ENCODE results near the gene WBP1L. TPM values are rescaled to one million over a fixed set of nuclear protein-coding genes. Genes with fewer than 3 reads are reported as not detected.

WBP1L gene
- total RNA-seq, 2 experiments from 2014 or later, result 11.8 to 12.0 TPM

- peak overlapping the region; percentile 57 for H3K4me3 Mint-ChIP-seq
- H3K27me3 Mint-ChIP-seq, result no peaks in the 10 kb centered on the region
- peak; percentile 34 for DNase-seq
- H3K4me1 Mint-ChIP-seq, result peaks cover 71% of the 10 kb centered on the region
- H3K9me3 Mint-ChIP-seq, result no peaks in the 10 kb centered on the region
- H3K27ac Mint-ChIP-seq, result peak overlapping the region; percentile 46
- H3K36me3 Mint-ChIP-seq, result peaks cover 5% of the 10 kb centered on the region
Observed at GRCh38 chr10:102775935-102776669, 32.4 kb downstream of the WBP1L start.

GRCh38 chr10:102776779-102777456 is 33.2 kb downstream of the WBP1L start:
- H3K36me3 Mint-ChIP-seq, result peaks cover 5% of the 10 kb centered on the region
- H3K9me3 Mint-ChIP-seq, result no peaks in the 10 kb centered on the region
- DNase-seq, result peak; percentile 31
- peaks cover 73% of the 10 kb centered on the region for H3K4me1 Mint-ChIP-seq
- no peaks in the 10 kb centered on the region for H3K27me3 Mint-ChIP-seq
- peak overlapping the region; percentile 25 for H3K4me3 Mint-ChIP-seq
- no peak overlapping the region for H3K27ac Mint-ChIP-seq

GRCh38 chr10:102777711-102778453 is 34.1 kb downstream of the WBP1L start:
- H3K9me3 Mint-ChIP-seq, result no peaks in the 10 kb centered on the region
- H3K27me3 Mint-ChIP-seq, result no peaks in the 10 kb centered on the region
- H3K4me3 Mint-ChIP-seq, result no peak overlapping the region
- DNase-seq, result no peak
- H3K27ac Mint-ChIP-seq, result no peak overlapping the region
- H3K36me3 Mint-ChIP-seq, result peaks cover 10% of the 10 kb centered on the region
- H3K4me1 Mint-ChIP-seq, result peaks cover 70% of the 10 kb centered on the region

DNA sequence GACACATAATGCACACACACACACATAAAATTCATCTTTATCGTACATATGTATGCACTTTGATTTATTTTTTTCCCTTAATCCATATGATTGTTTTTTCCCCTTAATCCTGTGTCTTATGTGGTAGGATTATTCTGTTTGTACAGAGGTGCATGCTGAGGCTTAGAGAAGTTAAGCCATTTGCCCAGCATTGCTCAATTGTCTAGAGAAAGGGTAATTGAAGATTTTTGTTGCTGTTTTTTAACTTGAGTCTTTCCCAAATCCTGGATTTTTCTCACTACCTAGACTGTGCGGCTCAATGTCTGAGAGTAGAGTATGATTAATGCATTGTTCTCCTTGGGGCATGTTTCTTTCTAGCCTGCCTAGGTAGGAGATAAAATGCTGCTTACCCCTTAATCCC is 35.0 kb downstream of the WBP1L start:
- no peak overlapping the region for H3K27ac Mint-ChIP-seq
- H3K27me3 Mint-ChIP-seq, result no peaks in the 10 kb centered on the region
- peaks cover 69% of the 10 kb centered on the region for H3K4me1 Mint-ChIP-seq
- no peaks in the 10 kb centered on the region for H3K9me3 Mint-ChIP-seq
- peaks cover 11% of the 10 kb centered on the region for H3K36me3 Mint-ChIP-seq
- no peak for DNase-seq
- H3K4me3 Mint-ChIP-seq, result no peak overlapping the region

DNA sequence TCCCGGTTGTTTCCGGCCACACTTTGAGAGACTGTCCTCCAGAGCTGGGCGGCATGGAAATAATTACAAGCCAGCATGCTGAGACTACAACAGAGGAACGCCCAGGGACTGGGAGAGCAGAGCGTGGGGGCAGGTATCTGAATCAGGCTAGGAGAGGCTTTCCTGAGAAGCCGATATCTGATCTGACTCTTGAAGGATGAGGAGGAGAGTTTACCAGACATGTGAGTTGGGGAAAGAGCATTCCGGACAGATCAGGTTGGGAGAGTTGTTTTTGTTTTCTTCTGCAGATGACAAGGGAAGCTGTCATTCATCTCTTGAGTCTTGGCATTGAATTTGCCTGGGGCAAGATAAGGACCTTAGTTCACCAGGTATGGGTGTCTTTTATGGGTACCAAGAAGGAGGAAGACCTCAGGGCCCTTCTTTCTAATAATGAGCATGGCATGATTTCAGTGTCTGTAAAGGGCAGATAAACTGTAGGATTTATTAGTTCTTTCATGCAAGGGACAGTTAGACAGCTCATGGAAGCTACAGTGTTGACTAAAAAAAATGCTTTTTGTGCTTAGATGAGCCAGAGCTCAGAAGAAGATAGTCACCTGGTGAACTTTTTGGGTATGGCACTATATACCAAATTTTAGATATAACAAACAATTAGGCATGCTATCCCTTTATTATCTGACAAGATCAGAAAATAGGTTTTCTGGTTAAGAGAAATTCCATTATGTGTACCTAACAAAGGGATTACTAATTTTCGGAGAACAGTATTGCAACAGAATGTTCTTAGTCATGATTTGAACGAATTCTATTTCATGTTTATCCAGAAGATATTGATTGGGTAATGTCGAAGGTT is 36.2 kb downstream of the WBP1L start:
- H3K27ac Mint-ChIP-seq, result no peak overlapping the region
- H3K4me3 Mint-ChIP-seq, result no peak overlapping the region
- H3K27me3 Mint-ChIP-seq, result no peaks in the 10 kb centered on the region
- H3K9me3 Mint-ChIP-seq, result no peaks in the 10 kb centered on the region
- peaks cover 63% of the 10 kb centered on the region for H3K4me1 Mint-ChIP-seq
- DNase-seq, result no peak
- H3K36me3 Mint-ChIP-seq, result peaks cover 9% of the 10 kb centered on the region

- Mint-ChIP-seq H3K4me3 (no peak overlapping the region), H3K36me3 (peaks cover 9% of the 10 kb centered on the region), H3K27me3 (no peaks in the 10 kb centered on the region), H3K9me3 (no peaks in the 10 kb centered on the region), H3K4me1 (peaks cover 58% of the 10 kb centered on the region), H3K27ac (no peak overlapping the region)
- DNase-seq, result no peak
Observed at GRCh38 chr10:102780527-102780808, 36.7 kb downstream of the WBP1L start.

DNA sequence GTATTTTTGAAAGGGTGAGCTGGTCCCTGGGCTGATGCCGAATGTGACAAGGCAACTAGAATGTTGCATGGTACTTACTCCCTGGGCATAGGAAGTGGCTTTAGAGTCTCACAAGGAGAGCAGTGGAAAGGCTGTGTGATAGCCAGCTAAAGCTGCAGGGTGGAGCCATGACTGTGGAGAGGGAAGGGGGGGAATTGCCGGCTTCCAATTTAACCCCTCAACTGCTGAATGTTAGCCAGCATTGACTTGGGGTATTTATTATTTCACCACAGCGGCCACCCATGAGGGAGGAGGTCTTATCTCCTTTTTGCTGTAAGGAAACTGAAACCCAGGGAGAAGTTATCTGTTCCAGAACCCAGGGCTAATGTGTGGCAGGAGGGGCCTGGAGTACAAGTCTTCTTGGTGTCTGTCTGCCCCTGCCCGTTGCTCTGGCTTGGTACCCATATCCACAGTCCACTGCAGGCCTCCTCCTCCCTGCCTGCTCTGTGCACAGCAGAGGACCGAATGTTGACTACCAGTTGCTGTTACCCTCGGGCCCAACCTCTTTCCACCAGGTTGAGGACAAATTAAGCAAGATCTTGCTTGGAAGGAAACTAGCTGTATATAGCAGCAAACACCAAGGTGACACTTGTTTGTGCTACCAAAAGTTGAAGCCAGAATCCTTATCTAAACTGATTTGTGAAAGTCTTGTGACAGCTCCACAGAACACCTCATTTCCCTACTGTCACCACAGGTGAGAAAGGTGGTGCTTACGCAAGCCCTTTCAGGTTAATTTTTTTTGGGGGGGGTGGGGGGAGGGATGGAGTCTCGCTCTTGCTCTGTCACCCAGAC is 37.6 kb downstream of the WBP1L start:
- H3K36me3 Mint-ChIP-seq, result peaks cover 9% of the 10 kb centered on the region
- no peaks in the 10 kb centered on the region for H3K27me3 Mint-ChIP-seq
- H3K9me3 Mint-ChIP-seq, result no peaks in the 10 kb centered on the region
- H3K27ac Mint-ChIP-seq, result no peak overlapping the region
- no peak for DNase-seq
- no peak overlapping the region for H3K4me3 Mint-ChIP-seq
- H3K4me1 Mint-ChIP-seq, result peaks cover 57% of the 10 kb centered on the region

- H3K27me3 Mint-ChIP-seq, result no peaks in the 10 kb centered on the region
- DNase-seq, result no peak
- H3K4me3 Mint-ChIP-seq, result no peak overlapping the region
- H3K4me1 Mint-ChIP-seq, result peaks cover 49% of the 10 kb centered on the region
- peaks cover 9% of the 10 kb centered on the region for H3K36me3 Mint-ChIP-seq
- no peak overlapping the region for H3K27ac Mint-ChIP-seq
- no peaks in the 10 kb centered on the region for H3K9me3 Mint-ChIP-seq
Observed at GRCh38 chr10:102781921-102782557, 38.3 kb downstream of the WBP1L start.

DNA sequence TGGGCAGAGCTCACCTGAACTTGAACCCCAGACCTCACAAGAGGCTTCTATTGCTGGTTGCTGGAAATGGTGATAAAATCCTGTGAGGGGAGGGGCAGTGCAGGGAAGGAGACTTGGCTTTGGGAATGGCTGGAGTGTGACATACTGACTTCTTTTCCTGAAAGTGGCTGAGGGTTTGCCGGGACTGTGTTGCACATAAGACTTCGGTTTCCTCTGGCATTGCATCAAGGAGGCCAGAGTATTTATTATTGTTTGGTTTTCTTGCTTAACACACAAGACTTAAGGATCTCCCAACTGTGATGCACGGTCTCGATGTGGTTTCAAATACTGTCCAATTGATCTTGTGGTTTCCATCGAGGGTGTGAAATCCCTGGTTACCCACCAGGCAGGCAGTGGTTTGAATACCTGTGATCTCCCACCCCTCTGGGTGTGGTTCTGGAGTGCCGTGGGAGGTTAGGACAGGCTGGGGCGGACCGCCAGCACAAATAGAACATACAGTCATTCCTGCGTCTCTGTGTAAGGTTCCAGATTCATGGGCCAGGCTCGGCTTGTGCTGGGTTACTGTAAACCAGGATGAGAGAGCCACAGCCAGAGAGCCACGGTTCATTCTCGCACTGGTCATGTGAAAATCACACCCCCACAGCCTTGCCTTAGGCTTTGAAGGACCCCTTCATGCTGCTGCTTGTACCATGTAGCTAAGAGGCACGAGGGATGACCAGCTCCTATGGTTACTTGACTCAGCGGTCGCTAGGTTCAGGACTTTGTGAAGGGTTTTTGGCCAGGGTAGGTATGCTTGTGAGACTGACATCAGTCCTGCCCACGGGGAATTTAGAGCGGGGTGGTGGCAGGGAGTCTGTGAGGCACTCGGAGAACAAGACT is 39.2 kb downstream of the WBP1L start:
- no peak for DNase-seq
- Mint-ChIP-seq H3K9me3 (no peaks in the 10 kb centered on the region), H3K27ac (no peak overlapping the region), H3K4me1 (peaks cover 46% of the 10 kb centered on the region), H3K36me3 (peaks cover 13% of the 10 kb centered on the region), H3K4me3 (no peak overlapping the region), H3K27me3 (no peaks in the 10 kb centered on the region)

GRCh38 chr10:102783568-102783967 is 39.8 kb downstream of the WBP1L start:
- H3K36me3 Mint-ChIP-seq, result peaks cover 12% of the 10 kb centered on the region
- no peak overlapping the region for H3K27ac Mint-ChIP-seq
- no peak overlapping the region for H3K4me3 Mint-ChIP-seq

DNA sequence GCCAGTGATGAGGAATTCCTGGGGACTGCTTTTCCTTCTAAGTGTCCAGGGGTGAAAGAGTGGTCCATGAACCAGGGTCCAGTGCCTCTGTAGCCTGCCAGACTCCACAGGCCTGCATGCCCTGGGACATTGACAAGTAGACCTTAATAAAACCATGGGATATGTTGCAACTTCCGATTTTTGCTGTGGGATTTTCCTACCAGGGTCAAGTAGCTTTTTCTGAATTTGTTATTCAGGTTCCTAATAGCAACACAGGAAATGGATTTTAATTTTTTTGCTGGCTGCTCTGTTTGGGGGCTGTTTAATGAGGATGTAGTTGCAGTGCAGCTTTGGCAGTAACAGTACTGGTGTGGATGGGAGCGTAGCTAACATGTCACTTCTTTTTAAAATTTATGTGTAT is 42.1 kb downstream of the WBP1L start:
- Mint-ChIP-seq H3K27ac (no peak overlapping the region), H3K27me3 (no peaks in the 10 kb centered on the region), H3K36me3 (peaks cover 19% of the 10 kb centered on the region), H3K4me1 (peaks cover 29% of the 10 kb centered on the region), H3K9me3 (peaks cover 3% of the 10 kb centered on the region), H3K4me3 (no peak overlapping the region)
- no peak for DNase-seq

More at GRCh38 chr10:102783568-102783967, 39.8 kb downstream of the WBP1L start:
- DNase-seq, result no peak
- Mint-ChIP-seq H3K9me3 (no peaks in the 10 kb centered on the region), H3K4me1 (peaks cover 40% of the 10 kb centered on the region), H3K27me3 (no peaks in the 10 kb centered on the region)

- H3K36me3 Mint-ChIP-seq, result peaks cover 21% of the 10 kb centered on the region
- H3K4me1 Mint-ChIP-seq, result peaks cover 38% of the 10 kb centered on the region
- no peak for DNase-seq
- H3K4me3 Mint-ChIP-seq, result no peak overlapping the region
- H3K27me3 Mint-ChIP-seq, result no peaks in the 10 kb centered on the region
- no peak overlapping the region for H3K27ac Mint-ChIP-seq
- peaks cover 3% of the 10 kb centered on the region for H3K9me3 Mint-ChIP-seq
Observed at GRCh38 chr10:102791754-102792395, 48.1 kb downstream of the WBP1L start.

Measured in activated naive CD8-positive, alpha-beta T cell treated with anti-CD3 and anti-CD28 coated beads for 36 hours (primary cell).